ENCODE measurements around the gene IDS.
A peak's percentile ranks its signal among the peaks of the same experiment; 100 is the strongest.
"Not testable (repeated sequence)": the region's sequence is repeated elsewhere in the genome, so short reads cannot be mapped to it uniquely, and the experiment has no call there.

IDS gene, protein sequence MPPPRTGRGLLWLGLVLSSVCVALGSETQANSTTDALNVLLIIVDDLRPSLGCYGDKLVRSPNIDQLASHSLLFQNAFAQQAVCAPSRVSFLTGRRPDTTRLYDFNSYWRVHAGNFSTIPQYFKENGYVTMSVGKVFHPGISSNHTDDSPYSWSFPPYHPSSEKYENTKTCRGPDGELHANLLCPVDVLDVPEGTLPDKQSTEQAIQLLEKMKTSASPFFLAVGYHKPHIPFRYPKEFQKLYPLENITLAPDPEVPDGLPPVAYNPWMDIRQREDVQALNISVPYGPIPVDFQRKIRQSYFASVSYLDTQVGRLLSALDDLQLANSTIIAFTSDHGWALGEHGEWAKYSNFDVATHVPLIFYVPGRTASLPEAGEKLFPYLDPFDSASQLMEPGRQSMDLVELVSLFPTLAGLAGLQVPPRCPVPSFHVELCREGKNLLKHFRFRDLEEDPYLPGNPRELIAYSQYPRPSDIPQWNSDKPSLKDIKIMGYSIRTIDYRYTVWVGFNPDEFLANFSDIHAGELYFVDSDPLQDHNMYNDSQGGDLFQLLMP

DNA sequence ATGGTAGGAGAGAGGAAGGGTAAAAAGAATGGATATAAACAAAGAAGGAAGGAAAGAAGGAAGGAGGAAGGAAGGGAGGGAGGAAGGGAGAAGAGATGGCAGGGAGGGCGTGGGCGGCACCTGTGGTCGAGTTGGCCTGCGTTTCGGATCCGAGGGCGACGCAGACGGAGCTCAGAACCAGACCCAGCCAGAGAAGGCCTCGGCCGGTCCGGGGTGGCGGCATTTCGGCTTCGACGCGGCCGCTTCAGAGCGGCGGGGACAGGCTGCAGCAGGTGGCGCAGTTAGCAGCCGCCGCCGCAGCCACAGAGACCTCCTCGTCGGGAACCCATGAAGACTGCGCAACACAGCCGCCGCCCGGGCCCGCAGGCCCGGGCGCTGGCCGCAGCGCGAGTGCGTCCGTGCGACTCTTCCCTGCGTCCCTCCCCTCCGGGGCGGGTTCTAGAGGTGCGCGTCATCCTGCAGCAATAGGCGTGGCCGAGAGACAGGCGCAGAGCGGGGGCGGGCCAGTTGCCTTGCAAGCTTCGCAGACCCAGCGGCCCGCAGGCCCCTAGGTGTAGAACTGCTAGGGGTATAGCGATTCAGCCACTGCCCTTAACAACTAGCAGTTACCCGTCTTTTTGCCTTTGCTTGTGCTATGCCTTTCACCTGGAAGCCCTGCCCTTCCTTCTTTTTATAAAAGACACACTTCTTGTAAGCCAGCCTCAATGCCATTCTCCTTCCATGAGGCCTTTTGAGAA is at the start of gene IDS:
Gene IDS (minus strand): TSS at position 392 of the 737 bp plus-strand sequence. CDS start 169 bp downstream, at position 223.
- DNase-seq, result peak; percentile 83

DNA sequence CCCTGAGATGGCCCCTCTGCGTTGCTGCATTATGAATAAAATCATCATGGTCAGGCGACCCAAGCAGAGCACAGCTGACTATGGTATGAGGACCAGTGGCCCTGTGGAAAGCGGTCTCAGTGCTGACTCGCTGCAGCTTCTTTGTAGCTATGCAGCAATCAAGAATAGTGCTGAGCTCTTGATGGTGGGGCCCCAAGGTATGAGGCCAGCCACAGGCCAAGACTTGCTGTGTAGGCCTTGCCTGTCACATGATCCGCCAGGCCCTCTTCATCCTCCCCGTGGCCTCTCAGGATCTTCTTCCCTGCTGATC is 46.8 kb upstream of the IDS start:
- DNase-seq, result not testable (repeated sequence)

DNA sequence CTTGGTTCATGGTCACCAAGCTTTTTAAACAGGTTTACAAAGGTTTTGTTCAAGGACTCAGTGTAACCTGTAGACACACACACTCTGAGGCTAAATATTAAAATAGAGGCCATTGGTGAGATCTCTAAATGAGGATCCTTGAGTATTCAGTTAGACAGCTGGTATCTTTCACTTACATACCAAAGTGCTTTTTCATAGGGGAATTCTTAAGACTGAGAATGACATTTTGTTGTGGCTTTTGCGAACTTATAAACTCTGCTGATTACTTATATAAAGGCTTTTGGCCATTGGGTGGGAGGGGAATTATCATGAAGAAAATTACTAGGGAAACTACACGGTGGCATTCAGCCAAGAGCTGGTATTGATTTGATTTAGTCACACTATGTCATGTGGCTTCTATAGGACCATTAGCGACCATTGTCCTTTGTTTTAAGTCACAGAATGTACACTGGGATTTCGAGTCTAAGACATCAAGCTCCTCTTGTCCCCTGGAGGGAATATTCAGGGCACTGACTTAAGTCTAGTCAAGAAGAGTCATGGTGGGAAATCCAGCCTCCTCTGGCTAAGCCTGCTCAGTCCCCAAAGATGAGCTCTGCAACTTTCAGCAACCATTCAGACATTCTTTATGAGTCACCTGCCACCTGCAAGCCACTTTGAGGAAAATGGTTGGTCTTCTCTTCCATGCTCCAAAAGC is 46.3 kb upstream of the IDS start:
- not testable (repeated sequence) for DNase-seq

DNA sequence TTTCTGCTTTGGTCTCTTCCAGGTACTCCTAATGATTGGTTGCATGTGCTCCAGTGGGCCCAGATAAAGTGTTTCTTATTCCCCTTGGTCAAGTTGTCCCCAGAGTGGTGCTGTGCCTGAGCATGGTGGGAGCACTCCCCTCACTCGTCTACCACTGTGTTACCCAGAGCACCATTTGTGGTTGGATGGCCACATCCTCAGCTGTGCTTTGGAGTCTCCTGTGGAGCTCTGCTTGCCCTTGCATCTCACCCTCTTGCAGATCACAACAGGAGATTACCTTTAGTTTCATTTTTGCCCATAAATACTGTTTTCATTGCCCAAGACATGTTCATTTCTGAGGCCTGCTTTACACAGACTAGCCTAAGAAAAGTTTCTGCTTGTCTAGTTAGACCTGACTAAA is 45.3 kb upstream of the IDS start:
- not testable (repeated sequence) for DNase-seq

DNA sequence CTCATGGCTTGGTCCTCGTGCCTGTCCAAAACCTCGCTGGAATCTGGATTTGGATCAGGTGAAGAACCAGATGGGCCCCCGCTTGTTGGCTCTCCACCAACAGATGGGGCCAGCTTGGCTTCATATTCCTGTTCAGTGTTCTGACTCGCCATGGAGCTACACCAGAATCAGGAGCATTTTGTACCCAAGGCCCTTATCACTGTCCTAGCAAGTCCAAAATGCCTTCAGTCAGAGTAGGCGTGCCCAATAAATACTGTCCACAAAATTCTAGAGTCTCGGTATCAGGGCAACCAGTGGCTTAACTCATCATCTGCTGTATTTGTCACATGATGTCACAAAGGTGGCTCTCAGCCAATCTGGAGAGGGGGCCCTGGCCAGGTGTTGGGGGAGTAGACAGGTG is 44.6 kb upstream of the IDS start, which contains the start of gene HSFX3:
Gene HSFX3 (minus strand): TSS at position 224 of the 400 bp plus-strand sequence. CDS start 72 bp downstream, at position 152.
- DNase-seq, result not testable (repeated sequence)

DNA sequence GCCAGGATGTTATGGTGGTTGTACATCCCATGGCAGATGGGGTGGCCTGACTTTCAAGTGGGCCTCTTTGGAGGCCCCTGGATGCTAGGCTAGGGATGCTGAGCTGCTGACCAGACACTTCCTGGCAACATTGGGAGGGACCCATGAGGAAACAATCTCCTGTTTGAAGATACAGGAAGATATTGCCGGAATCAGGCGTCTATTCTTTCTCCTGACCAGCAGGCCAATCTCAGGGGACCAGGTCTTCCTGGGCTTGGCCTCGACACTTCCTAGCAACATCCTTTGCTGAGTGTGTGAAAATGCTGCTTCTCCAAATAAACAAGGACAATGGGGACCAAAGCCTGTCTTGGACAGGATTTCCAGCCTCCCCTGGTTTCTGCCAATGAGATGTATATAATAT is 42.7 kb upstream of the IDS start:
- DNase-seq, result not testable (repeated sequence)

DNA sequence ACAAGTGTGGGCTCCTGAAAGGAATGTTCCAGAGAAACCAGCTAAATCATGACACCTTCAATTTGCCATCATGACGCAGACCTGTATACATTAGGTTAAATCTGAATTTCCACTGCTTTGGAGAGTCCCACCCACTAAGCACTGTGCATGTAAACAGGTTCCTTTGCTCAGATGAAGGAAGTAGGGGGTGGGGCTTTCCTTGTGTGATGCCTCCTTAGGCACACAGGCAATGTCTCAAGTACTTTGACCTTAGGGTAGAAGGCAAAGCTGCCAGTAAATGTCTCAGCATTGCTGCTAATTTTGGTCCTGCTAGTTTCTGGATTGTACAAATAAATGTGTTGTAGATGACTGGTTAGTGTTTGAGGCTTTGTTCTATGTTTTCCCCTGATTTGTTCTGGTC is 41.9 kb upstream of the IDS start:
- not testable (repeated sequence) for DNase-seq

DNA sequence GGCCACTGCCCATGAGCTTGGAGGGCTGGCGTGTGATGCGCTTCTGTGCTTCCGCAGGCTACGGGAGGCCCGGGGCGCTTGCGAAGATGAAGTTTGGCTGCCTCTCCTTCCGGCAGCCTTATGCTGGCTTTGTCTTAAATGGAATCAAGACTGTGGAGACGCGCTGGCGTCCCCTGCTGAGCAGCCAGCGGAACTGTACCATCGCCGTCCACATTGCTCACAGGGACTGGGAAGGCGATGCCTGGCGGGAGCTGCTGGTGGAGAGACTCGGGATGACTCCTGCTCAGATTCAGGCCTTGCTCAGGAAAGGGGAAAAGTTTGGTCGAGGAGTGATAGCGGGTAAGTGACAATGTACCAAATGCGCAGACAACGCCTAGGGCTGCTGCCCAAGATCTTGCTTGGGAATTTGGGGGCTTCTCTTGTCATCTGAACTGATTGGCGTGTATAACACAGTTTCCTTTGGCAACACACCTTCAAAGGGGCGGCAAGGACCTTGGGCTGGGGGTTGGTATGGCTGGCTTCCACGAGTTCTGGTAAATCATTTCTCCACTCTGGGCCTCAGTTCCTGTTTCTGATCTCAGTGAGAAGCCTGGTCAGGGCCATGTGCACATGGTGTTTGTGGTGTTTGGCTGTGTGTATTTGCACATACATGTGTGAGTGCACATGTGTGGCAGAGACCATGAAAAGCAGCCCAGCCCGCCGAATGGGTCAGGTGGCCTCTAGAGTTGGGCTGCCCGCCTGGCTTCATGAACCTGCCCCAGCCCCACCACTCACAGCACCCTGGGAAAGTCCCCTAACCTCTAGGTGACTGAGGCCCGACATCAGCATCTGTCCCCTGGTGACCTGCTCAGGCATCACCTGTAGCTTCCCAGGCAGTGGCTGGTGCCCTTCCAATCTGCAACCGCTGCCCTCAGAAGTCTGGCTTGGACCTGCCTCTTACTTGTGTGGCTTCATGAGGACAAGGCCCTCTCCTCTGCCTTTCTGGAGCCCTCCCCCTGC is 40.7 kb upstream of the IDS start:
- DNase-seq, result peak; percentile 19

DNA sequence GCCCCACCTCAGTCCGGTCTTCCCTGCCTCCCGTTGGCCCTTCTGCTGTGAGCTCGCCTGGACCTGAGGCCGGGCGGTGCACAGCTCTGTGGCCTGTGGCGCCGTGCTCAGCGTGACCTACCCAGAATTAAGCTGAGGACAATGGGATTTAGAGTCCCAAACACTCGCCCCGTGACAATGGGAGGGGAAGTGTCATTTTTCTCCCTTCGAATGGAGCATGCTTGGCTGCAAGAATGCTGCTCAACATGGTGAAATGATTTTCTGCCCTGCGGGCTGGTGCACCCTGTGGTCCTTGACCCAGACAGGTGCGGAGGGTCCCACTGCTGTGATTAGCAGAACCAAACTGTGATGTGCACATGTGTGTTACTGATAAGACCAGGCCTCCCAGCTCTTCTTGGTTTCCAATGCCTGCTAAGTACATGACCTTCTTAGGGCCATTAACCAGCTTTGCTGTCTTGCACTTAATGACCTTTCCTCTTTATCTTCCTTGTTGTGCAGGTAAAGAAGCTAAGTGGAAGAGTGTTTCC is 36.5 kb upstream of the IDS start:
- no peak for DNase-seq

DNA sequence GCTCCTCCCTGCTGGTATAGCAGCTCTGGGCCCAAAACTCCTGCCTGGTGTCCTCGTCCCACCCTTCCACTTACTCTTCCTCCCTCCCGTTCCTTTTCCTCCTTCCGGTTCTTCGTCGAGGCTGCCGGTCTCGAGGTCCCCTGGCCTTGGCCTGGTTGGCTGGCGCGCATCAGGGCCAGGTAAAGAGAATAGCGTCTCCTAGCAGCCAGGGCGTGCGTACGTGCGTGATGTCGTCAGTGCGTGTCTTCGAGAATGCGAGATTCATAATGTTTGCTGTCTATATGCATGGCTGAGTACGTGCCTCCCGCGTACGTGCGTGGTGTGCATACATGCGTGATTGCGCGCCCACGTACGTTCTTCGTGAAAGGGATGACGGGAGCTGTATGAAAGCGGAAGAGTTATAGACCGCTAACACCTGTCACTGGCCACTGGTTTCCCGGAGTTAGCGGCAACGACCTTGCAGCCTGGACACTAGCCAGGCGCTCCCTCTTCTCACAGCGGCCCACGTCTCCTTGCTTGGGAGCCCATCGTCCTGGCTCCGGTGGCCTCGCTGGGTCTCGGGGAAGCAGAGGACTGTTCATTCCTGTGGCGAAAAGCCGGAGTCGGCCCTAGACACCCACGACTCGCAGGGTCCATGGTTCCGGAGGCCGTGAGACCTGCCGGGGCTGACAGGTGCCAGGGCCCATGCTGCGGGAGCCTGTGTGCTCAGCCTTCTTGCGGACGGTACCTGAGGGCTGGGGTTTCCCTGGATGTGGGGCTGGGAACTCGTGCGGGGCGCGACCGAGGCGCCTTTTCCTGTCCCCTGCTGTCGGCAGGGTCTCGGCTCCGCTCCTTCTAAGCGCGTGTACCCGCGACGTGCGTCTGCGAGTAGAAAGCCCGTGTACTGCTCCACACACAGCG is 35.8 kb upstream of the IDS start, which contains the start of gene EOLA1:
Gene EOLA1 (plus strand): TSS at position 392 of the 900 bp plus-strand sequence. CDS start 4,619 bp downstream, outside the sequence.
- DNase-seq, result peak; percentile 89

DNA sequence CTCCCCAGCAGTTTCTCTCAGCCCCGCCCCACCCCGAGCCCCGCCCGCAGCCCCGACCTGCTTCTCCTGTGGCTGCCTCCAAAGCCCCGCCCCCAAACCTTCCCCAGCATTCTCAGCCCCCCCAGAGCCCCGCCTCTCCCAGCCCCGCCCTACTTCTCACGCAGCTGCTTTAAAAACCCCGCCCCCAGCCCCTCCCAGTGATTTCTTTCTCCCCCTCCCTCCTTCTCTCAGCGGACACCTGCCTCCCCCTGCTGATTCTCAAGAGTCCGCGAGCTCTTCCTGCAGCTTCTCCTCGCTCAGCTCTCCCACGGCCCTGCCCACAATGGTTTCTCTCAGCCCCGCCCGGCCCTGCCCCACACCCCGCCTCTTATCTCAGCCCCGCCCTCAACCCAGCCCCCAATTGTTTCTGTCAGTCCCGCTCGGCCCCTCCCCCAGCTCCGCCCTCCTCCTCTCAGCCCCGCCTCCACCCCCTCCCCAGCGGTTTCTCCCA is 35.1 kb upstream of the IDS start:
- peak; percentile 90 for DNase-seq

DNA sequence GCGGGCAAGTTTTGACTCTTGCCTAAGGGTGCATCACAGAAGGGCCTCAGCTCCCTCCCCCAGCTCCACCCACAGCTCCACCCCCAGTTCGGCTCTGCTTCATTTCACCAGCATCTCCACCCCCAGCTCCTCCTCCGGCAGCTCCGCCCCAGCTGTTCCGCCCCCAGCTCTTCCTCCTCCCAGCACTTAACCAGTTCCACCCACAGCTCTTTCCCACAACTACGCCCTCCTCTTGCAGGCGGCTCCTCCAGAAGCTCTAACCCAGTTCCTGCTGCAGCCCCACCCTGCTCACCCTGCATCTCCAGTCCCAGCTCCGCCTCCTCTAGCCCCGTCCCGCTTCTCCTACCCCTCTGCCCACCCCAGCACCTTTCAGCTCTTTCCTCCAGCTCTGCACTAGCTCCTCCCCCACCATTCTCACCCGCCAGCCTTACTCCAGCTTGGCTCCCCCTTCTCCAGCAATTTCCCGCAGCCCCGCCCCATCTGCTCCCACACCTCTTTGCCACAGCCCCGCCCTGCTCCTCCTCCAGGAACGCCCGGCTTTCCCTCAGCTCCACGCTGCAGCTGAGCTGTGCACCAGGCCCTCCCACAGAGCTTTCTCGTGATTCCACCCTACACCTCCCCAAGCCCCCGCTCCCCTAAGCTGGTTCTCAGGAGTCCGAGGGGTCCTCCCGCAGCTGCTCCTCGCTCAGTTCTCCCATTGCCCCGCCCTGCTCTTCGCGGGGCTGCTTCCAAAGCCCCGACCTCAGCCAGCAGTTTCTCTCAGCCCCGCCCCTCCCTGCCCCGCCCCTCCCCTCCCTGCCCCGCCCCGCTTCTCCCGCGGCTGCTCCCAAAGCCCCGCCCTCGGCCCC is 34.4 kb upstream of the IDS start:
- DNase-seq, result peak; percentile 93

DNA sequence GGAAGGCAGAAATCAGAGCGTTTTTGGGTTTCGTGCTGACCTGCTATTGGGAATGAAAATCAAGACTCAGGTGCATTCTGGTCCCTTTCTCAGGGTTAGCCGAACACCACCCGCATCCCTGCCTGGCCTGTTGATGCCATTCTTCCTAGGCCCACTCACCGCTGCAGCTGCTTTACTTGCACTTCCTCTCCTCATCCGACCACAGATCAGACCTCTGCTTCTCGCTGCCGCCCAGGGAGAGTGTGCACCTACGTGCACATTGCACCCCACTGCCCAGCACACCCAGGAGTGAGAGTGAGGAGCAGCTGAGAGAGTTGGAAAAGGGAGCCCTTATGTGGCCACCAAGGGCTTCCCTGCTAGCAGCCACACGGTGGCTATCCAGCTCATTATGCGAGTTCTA is 32.4 kb upstream of the IDS start:
- DNase-seq, result not testable (repeated sequence)

DNA sequence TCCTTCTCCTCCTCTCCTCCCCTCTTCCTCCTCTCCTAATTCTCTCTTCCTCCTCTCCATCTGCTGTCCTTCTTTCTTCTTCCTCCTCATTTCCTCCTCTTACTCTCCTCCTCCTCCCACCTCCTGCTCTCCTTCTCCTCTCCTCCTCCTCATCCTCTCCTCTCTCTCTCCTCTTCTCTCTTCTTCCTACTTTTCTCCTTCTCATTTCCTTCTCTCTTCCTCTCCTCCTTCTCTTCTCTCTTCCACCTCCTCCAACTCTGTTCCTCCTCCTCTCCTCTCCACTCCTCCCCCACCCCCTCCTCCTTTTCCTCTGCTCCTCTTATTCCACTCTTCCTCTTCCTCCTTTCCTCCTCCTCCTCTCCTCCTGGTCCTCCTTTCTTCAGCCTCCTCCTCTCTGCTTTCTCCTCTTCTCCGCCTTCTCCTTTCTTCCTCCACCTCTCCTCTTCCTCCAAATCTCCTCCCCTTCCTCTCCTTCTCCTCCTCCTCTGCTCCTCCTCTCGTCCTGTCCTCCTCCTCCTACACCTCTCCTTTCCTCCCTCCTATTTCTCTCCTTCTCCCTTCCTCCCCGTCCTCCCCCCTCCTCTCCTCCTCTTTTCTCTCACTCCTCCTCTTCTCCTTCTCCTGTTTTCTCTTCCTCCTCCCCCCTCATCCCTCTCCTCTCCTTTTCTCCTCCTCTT is 30.0 kb upstream of the IDS start:
- DNase-seq, result not testable (repeated sequence)

DNA sequence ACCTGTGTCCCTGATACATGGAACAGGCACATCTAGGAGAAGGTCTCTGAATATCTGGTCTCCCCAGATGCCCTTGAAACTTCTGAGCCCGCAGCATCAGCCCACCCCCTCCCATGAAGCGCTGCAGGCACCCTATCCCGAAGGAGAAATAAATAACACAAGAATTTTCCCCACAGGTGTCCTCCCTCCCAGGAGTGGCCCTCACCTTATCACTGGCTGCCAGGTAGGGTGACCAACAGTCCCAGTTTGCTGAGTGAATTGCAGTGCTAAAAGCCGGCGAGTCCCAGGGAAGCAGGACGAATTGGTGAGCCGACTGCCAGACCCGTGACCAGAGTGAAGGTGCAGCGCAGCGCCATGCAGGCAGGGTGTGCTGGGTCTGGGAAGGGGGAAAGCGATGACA is 28.9 kb upstream of the IDS start:
- DNase-seq, result not testable (repeated sequence)

DNA sequence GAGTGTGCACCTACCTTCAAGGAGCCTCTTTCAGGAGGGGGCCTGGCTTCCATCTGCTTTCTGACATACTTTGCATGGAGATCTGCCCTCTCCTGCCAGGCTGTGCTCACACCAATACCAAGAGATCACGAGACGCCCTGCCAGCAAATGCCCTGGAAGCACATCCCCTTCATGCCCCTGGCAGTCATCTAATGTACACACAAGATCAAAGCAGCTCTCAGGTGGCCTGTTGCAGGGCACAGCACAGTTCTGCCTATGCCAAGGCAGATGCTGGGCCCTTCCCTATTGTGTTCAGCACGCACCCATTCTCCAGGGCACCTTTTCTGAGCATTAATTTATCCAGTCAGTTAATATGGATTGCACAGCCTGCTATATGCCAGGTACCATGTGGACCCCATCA is 27.8 kb upstream of the IDS start:
- DNase-seq, result not testable (repeated sequence)

DNA sequence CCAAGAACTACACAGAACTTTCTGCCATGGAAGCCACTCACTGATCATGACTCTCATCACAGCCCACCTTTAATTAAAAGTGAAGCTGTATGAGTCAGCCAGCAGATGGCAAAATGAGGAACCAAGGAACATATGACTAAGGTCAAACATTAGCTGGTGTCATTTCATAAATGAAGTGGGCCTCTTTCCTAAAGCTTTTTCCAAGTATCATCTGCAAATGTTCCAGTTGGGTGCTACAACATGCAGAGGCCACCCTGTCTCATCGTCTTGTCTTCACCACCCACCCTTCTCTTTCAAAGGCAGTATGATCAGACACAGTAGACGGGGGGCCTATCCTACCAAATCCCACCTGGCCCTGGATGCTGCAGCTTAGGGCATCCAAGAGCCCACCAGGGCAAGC is 26.5 kb upstream of the IDS start:
- no peak for DNase-seq

DNA sequence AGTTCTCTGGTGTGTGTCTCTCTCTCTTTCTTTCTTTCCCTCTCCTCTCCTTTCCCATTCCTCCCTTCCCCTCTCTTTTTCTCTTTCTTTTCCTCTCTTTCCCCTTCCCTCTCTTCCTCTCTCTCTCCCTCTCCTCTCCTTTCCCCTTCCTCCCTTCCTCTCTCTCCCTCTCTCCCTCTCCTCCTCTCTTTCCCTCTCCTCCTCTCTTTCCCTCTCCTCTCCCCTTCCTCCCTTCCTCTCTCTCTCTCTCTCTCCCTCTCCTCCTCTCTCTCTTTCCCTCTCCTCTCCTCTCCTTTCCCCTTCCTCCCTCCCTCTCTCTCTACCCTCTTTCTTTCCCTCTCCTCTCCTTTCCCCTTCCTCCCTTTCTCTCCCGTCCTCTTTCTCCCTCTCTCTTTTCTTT is 23.3 kb upstream of the IDS start:
- DNase-seq, result no peak

DNA sequence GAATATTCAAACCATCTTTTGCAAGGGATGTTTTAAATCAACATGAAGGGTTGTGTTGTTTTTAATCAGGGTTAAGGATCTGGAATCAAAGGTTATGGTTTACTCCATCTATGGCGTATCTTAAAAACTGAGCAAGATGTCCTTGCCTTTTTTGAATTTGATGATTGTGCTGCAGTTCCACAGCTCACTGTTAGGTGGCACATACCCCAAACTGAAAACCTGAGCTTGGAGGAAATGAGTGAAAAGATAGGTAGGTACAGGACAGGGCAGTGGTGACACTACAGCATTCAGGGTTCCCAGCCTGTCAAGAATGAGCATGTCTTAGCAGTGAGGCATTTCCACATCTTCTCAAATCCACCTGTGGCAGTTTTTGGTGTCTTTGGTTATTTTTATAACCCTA is 22.6 kb upstream of the IDS start:
- DNase-seq, result peak; percentile 28

All from NCI-H1694 treated with DMSO at 0.1 percent for 48 hours (cell line).